PC-3 (cell line): ENCODE measurements around the gene IL4I1. TPM values are rescaled to one million over a fixed set of nuclear protein-coding genes. Genes with fewer than 3 reads are reported as not detected.

Experiments used
- ATAC-seq: fragments of 200-7000 bp; cut with Tn5 transposase; 2 replicates; pipeline ENCODE4 v1.9.1; 2020; ENCODE audit warnings: mild to moderate bottlenecking, moderate library complexity
- BruUV-seq: library from RNA; stranded (reverse); fragments of 400-500 nt; replicated peaks from 2 replicates; lab custom pipeline; 2021; lab: Mats Ljungman, UMichigan
- CTCF ChIA-PET: fragments of 300-600 bp; sonication (Branson Sonifier 250); formaldehyde crosslinking; loops from one replicate; lab custom pipeline; 2022; ENCODE audit warnings: antibody characterized with exemption; lab: Charles Lee
- POLR2A ChIA-PET: fragments of 300-600 bp; sonication (Branson Sonifier 250); formaldehyde crosslinking; loops from one replicate; lab custom pipeline; 2022; ENCODE audit warnings: antibody characterized with exemption; ENCODE audit not compliant: unreplicated experiment; lab: Charles Lee
- DNase-seq: peaks from one replicate; pipeline ENCODE4 v3.0.0-alpha.2; 2015
- H2AFZ ChIP-seq: fragments of 300-600 bp; sonication (generic); 2 replicates; pipeline ENCODE4 v1.6.0; 2016; ENCODE audit warnings: antibody characterized with exemption, low read length
- H3F3A ChIP-seq: fragments of 300-600 bp; sonication (generic); one replicate; pipeline ENCODE4 v1.6.0; 2017; ENCODE audit warnings: antibody characterized with exemption, low read length, control low read depth, mild to moderate bottlenecking; ENCODE audit not compliant: unreplicated experiment
- H3K27ac ChIP-seq: fragments of 300-600 bp; sonication (generic); 2 replicates; pipeline ENCODE4 v1.5.1; 2016; ENCODE audit warnings: mild to moderate bottlenecking, low read length
- H3K27me3 ChIP-seq: fragments of 300-600 bp; sonication (generic); 2 replicates; pipeline ENCODE4 v1.6.1; 2016; ENCODE audit warnings: low read length, mixed read lengths
- H3K36me3 ChIP-seq: fragments of 300-600 bp; sonication (generic); 2 replicates; pipeline ENCODE4 v1.6.1; 2016; ENCODE audit warnings: low read depth, mixed run types, low read length, mixed read lengths
- H3K4me1 ChIP-seq: fragments of 300-600 bp; sonication (generic); 2 replicates; pipeline ENCODE4 v1.5.1; 2016; ENCODE audit warnings: low read length; ENCODE audit not compliant: insufficient read depth
- H3K4me2 ChIP-seq: fragments of 300-600 bp; sonication (generic); 2 replicates; pipeline ENCODE4 v1.6.0; 2016; ENCODE audit warnings: low read length
- H3K4me3 ChIP-seq: fragments of 300-600 bp; sonication (generic); 2 replicates; pipeline ENCODE4 v1.5.1; 2016; ENCODE audit warnings: mild to moderate bottlenecking, low read length, mixed read lengths
- H3K79me2 ChIP-seq: fragments of 300-600 bp; sonication (generic); 2 replicates; pipeline ENCODE4 v1.6.1; 2017; ENCODE audit warnings: low read length, mixed read lengths
- H3K9ac ChIP-seq: fragments of 300-600 bp; sonication (generic); 2 replicates; pipeline ENCODE4 v1.6.0; 2016; ENCODE audit warnings: mild to moderate bottlenecking, low read length
- H3K9me2 ChIP-seq: fragments of 300-600 bp; sonication (generic); replicated peaks from 2 replicates; pipeline ENCODE4 v1.6.1; 2016; ENCODE audit warnings: mixed run types, low read length, mixed read lengths
- H3K9me3 ChIP-seq: fragments of 300-600 bp; sonication (generic); 2 replicates; pipeline ENCODE4 v1.6.1; 2016; ENCODE audit warnings: low read length, mixed read lengths
- H4K20me1 ChIP-seq: fragments of 300-600 bp; sonication (generic); 2 replicates; pipeline ENCODE4 v1.6.1; 2016; ENCODE audit warnings: low read length, mixed read lengths
- EZH2 ChIP-seq: fragments of 300-600 bp; sonication (generic); IDR thresholded peaks from one replicate; pipeline ENCODE4 v1.6.1; 2017; ENCODE audit warnings: antibody characterized with exemption, mild to moderate bottlenecking, low read length; ENCODE audit not compliant: unreplicated experiment
- EZH2phosphoT487 ChIP-seq: fragments of 300-600 bp; sonication (generic); IDR thresholded peaks from 2 replicates; pipeline ENCODE4 v1.6.1; 2018; ENCODE audit warnings: mild to moderate bottlenecking, antibody characterized with exemption, low read length, borderline replicate concordance
- intact Hi-C: fragments of 100-400 bp; cut with micrococcal nuclease; formaldehyde crosslinking; loops from 2 replicates; pipeline ENCODE4 v1.9.0; 2023
- total RNA-seq: library from RNA; depleted of rRNA; stranded (reverse); fragments of >200 nt; gene quantifications from 2 replicates; pipeline ENCODE4 v1.2.3, GENCODE V29; 2014
- TF ChIP-seq, protein P1 (sequence below): fragments of 300-600 bp; sonication (generic); conservative IDR thresholded peaks from 2 replicates; pipeline ENCODE4 v1.5.1; 2017; ENCODE audit warnings: antibody characterized with exemption, low read depth, mild to moderate bottlenecking, low read length

The IL4I1 gene
- total RNA-seq, 1 experiment from 2014 or later, result 2.2 TPM

- Histone ChIP-seq H3K4me2 (no peak overlapping the region), H2AFZ (no peak overlapping the region), H3K4me1 (peaks cover 15% of the 10 kb centered on the region), H3K36me3 (peaks cover 51% of the 10 kb centered on the region), H3K9ac (no peak overlapping the region), H3K9me2 (no peaks in the 10 kb centered on the region), H3K27me3 (no peaks in the 10 kb centered on the region), H4K20me1 (peaks cover 17% of the 10 kb centered on the region), H3K9me3 (no peaks in the 10 kb centered on the region), H3K4me3 (no peak overlapping the region), H3K79me2 (peaks cover 41% of the 10 kb centered on the region), H3K27ac (no peak overlapping the region), H3F3A (peaks cover 5% of the 10 kb centered on the region)
- TF ChIP-seq, protein P1, sequence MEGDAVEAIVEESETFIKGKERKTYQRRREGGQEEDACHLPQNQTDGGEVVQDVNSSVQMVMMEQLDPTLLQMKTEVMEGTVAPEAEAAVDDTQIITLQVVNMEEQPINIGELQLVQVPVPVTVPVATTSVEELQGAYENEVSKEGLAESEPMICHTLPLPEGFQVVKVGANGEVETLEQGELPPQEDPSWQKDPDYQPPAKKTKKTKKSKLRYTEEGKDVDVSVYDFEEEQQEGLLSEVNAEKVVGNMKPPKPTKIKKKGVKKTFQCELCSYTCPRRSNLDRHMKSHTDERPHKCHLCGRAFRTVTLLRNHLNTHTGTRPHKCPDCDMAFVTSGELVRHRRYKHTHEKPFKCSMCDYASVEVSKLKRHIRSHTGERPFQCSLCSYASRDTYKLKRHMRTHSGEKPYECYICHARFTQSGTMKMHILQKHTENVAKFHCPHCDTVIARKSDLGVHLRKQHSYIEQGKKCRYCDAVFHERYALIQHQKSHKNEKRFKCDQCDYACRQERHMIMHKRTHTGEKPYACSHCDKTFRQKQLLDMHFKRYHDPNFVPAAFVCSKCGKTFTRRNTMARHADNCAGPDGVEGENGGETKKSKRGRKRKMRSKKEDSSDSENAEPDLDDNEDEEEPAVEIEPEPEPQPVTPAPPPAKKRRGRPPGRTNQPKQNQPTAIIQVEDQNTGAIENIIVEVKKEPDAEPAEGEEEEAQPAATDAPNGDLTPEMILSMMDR, result peak; percentile 66
- no peak for TF ChIP-seq EZH2phosphoT487
- TF ChIP-seq EZH2, result no peak
- BruUV-seq, result no TSS peak
- ChIA-PET CTCF (no interaction called here), POLR2A (no interaction called here)
- DNase-seq (no peak), ATAC-seq (no peak)
- intact Hi-C loops, result no loop called here
Measured at GRCh38 chr19:49862391-49863253, 34.1 kb downstream of the IL4I1 start.

DNA sequence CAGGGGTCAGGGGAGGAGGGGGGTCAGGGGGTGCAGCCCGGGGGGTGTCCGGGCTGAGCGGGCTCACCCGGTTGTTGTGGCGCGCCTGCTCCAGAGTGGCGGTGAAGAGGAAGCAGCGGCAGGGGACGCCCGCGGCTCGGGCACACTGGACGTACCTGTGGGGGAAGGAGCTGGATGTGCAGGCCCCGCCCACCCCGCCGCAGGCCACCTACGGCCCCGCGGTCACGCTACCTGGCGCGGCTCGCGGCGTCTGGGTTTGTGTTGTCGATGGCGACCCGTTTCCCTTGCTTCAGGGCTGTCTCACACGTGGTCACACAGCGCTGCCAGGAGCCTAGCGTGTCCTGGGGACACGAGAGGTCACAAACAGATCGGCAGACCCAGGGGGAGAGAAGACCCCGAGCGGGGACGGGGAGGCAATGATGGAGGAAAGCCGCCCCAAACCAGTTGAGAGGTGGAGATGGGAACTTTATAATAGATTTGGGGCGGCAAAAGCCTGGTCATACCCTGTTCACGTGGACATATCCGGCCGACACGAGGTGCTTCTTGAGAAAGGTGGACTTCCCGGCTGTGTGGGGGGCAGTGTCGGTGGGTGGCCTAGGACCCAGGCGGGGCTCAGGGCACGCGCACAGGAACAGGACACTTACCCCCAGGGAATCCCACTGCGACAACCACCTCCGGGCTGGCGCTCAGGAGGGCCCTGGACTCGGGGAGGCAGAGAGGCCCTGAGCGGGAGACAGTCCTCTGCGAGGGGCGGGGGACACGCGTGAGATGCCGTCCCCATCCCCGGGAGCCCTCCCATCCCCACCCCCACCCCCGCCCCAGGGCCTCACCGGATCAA is 34.9 kb downstream of the IL4I1 start:
- Histone ChIP-seq H3K4me3 (no peak overlapping the region), H3K4me1 (peaks cover 14% of the 10 kb centered on the region), H4K20me1 (peaks cover 17% of the 10 kb centered on the region), H3K9me2 (no peaks in the 10 kb centered on the region), H3K9me3 (no peaks in the 10 kb centered on the region), H2AFZ (no peak overlapping the region), H3K4me2 (no peak overlapping the region), H3K79me2 (peaks cover 39% of the 10 kb centered on the region), H3F3A (peaks cover 5% of the 10 kb centered on the region), H3K9ac (no peak overlapping the region), H3K27me3 (no peaks in the 10 kb centered on the region), H3K36me3 (peaks cover 54% of the 10 kb centered on the region), H3K27ac (no peak overlapping the region)
- intact Hi-C loops, result no loop called here
- BruUV-seq, result no TSS peak
- ChIA-PET CTCF (no interaction called here), POLR2A (no interaction called here)
- TF ChIP-seq EZH2 (no peak), EZH2phosphoT487 (no peak)
- TF ChIP-seq, protein P1, result no peak
- ATAC-seq, result no peak
- DNase-seq, result no peak
